D721Med (cell line): ENCODE measurements around the gene KLKB1.
"Not testable (repeated sequence)": the region's sequence is repeated elsewhere in the genome, so short reads cannot be mapped to it uniquely, and the experiment has no call there.

Source experiments
- DNase-seq: peaks from one replicate; pipeline ENCODE4 v3.0.0; 2011; ENCODE audit warnings: low spot score; ENCODE audit not compliant: insufficient read length
- FAIRE-seq: peaks from 2 replicates; lab custom pipeline; 2011; peaks lifted over from hg19 to GRCh38; lab: Jason Lieb, UNC
- CTCF ChIP-seq: IDR thresholded peaks from 2 replicates; pipeline ENCODE4 v1.5.1; 2012; ENCODE audit warnings: mild to moderate bottlenecking, control low read depth; ENCODE audit not compliant: insufficient read depth; ENCODE audit errors: missing control alignments

Gene KLKB1

GRCh38 chr4:186264660-186265059 is 37.4 kb downstream of the KLKB1 start:
- no peak for DNase-seq
- no peak for TF ChIP-seq CTCF
- FAIRE-seq: no peak

DNA sequence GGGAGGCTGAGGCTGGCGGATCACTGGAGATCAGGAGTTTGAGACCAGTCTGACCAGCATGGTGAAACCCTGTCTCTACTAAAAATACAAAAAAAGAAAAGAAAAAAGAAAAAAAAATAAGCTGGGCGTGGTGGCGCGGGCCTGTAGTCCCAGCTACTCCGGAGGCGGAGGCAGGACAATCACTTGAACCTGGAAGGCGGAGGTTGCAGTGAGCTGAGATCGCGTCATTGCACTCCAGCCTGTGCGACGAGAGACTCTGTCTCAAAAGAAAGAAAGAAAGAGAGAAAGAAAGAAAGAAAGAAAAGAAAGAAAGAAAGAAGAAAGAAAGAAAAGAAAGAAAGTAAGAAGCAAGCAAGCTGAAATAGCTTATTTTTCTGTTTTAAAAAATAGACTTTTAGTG is 37.9 kb downstream of the KLKB1 start:
- not testable (repeated sequence) for FAIRE-seq, DNase-seq

- no peak for DNase-seq
- no peak for TF ChIP-seq CTCF
- FAIRE-seq: no peak
Measured at GRCh38 chr4:186265683-186266652, 38.7 kb downstream of the KLKB1 start, which contains the start of gene F11. TSS of gene F11 (plus strand) at chr4:186266189. CDS start at chr4:186267137, 948 bp downstream.

- FAIRE-seq (no peak), DNase-seq (no peak)
- no peak for TF ChIP-seq CTCF
Measured at GRCh38 chr4:186266729-186267456, 39.6 kb downstream of the KLKB1 start.

DNA sequence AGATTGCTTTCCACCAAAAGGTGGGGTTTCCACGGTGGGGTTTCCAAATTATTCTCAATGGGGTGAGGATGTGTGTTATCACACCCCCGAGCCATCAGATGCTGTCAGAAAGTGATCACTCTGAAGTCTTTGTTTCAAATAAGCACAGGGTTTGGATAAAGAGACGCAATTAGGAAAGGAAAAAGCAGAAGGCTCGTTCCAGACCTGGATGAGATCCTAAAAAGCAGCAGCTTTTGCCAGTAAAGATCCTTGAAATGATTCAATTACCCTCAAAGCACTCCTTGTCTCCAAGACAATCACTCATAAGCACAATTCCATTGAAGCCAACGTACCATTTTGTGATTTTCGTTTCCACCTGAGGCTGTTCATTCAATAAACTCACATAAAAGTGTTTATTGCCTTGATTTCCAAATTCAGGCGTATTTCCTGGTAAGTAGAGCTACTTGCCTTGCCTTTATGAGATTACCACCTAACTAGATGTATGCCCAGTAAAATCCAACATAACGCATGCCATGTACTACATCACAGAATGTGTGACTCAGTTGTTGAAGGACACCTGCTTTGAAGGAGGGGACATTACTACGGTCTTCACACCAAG is 43.9 kb downstream of the KLKB1 start:
- no peak for FAIRE-seq

GRCh38 chr4:186272699-186273391 is 45.5 kb downstream of the KLKB1 start:
- FAIRE-seq (no peak), DNase-seq (no peak)
- no peak for TF ChIP-seq CTCF

More for the DNA sequence above, 43.9 kb downstream of the KLKB1 start:
- DNase-seq: no peak
- no peak for TF ChIP-seq CTCF

- FAIRE-seq: not testable (repeated sequence)
Measured at GRCh38 chr4:186273392-186273789, 46.1 kb downstream of the KLKB1 start.

More at GRCh38 chr4:186273392-186273789, 46.1 kb downstream of the KLKB1 start:
- not testable (repeated sequence) for DNase-seq
